MM.1S (cell line): ENCODE measurements around the gene MRPL52.

ENCODE experiments used
- CTCF ChIP-seq: fragments of 300-600 bp; sonication (generic); IDR thresholded peaks from 2 replicates; pipeline ENCODE4 v1.5.1; 2016; ENCODE audit warnings: antibody characterized with exemption, low read length, mixed read lengths
- EZH2 ChIP-seq: fragments of 300-600 bp; sonication (generic); optimal IDR thresholded peaks from 2 replicates; pipeline ENCODE3; 2017; ENCODE audit warnings: low read depth, mild to moderate bottlenecking, antibody characterized with exemption, low read length, mixed read lengths
- EZH2phosphoT487 ChIP-seq: fragments of 300-600 bp; sonication (generic); IDR thresholded peaks from 2 replicates; pipeline ENCODE4 v1.6.1; 2018; ENCODE audit warnings: antibody characterized with exemption, low read length

GRCh38 chr14:22845821-22846625, 16.3 kb downstream of the MRPL52 start:
- TF ChIP-seq CTCF = no peak
- TF ChIP-seq EZH2phosphoT487 = no peak
- no peak for TF ChIP-seq EZH2
